HCT116 (cell line): ENCODE measurements around the gene FAM216B. TPM values are rescaled to one million over a fixed set of nuclear protein-coding genes. Genes with fewer than 3 reads are reported as not detected.

Experiments used
- ATAC-seq: fragments of 200-7000 bp; cut with Tn5 transposase; 2 replicates; pipeline ENCODE4 v1.9.1; 2020; ENCODE audit warnings: mild to moderate bottlenecking, moderate library complexity
- BruUV-seq: library from RNA; stranded (reverse); fragments of 400-500 nt; replicated peaks from 2 replicates; lab custom pipeline; 2021; lab: Mats Ljungman, UMichigan
- CTCF ChIA-PET: fragments of 300-600 bp; sonication (Branson Sonifier 250); formaldehyde crosslinking; loops from one replicate; lab custom pipeline; 2021; ENCODE audit warnings: antibody characterized with exemption; lab: Charles Lee
- POLR2A ChIA-PET: fragments of 300-600, 350-600 bp; sonication (Branson Sonifier 250); formaldehyde crosslinking; loops from one replicate; lab custom pipeline; 2021; ENCODE audit warnings: antibody characterized with exemption; lab: Charles Lee
- RAD21 ChIA-PET, 2 experiments: fragments of 300-600 bp; sonication (Branson Sonifier 250); formaldehyde crosslinking; loops; one replicate each; lab custom pipeline; 2023; ENCODE audit warnings: low total read pairs in 2 of 2; ENCODE audit not compliant: uncharacterized antibody in 2 of 2, unreplicated experiment in 2 of 2, low non-redundant PET in 1 of 2; lab: Charles Lee
- DNase-seq: peaks from one replicate; pipeline ENCODE4 v3.0.0-alpha.2; 2010; ENCODE audit warnings: low read depth, low spot score
- H2AFZ ChIP-seq: fragments of 200-600 bp; shearing (Covaris generic), sonication (generic); 2 replicates; pipeline ENCODE4 v1.6.1; 2017; ENCODE audit warnings: low read depth, mixed run types, mixed read lengths, antibody characterized with exemption, low read length; ENCODE audit not compliant: poor library complexity, severe bottlenecking
- H3K27ac ChIP-seq: 2 replicates; pipeline ENCODE4 v1.5.1; 2012; ENCODE audit warnings: low read depth, low read length
- H3K27me3 ChIP-seq: fragments of 200-600 bp; sonication (generic); 2 replicates; pipeline ENCODE4 v1.6.1; 2016; ENCODE audit warnings: mixed run types, low read length, mixed read lengths; ENCODE audit not compliant: insufficient read depth
- H3K36me3 ChIP-seq, 2 experiments: fragments of 200-500 bp in 1 of 2; fragments of 200-600 bp in 1 of 2; sonication (Bioruptor generic) in 1 of 2; sonication (generic) in 1 of 2; 2 replicates each; pipeline versions ENCODE4 v1.5.1 to v1.6.1; 2014 to 2016; ENCODE audit warnings: low read length in 2 of 2, inconsistent platforms in 1 of 2, mixed read lengths in 1 of 2, mixed run types in 1 of 2; ENCODE audit not compliant: insufficient read depth in 2 of 2, control insufficient read depth in 1 of 2
- H3K4me1 ChIP-seq, 2 experiments: fragments of 200-600 bp in 1 of 2; sonication (generic) in 1 of 2; 2 replicates each; pipeline versions ENCODE4 v1.5.1 to v1.6.1; 2012 to 2017; ENCODE audit warnings: low read length in 2 of 2, inconsistent platforms in 1 of 2, mild to moderate bottlenecking in 1 of 2, mixed read lengths in 1 of 2, mixed run types in 1 of 2, moderate library complexity in 1 of 2; ENCODE audit not compliant: insufficient read depth in 2 of 2, control insufficient read depth in 1 of 2
- H3K4me2 ChIP-seq: fragments of 200-600 bp; sonication (generic); 2 replicates; pipeline ENCODE4 v1.6.1; 2017; ENCODE audit warnings: mixed run types, low read length, mixed read lengths
- H3K4me3 ChIP-seq, 2 experiments: fragments of 200-600 bp in 1 of 2; sonication (generic) in 1 of 2; replicated peaks in 1 of 2; 2 replicates each; pipeline ENCODE4 v1.5.1; 2011 to 2016; ENCODE audit warnings: low read length in 2 of 2, control low read depth in 1 of 2, low read depth in 1 of 2, mild to moderate bottlenecking in 1 of 2, mixed read lengths in 1 of 2, mixed run types in 1 of 2
- H3K79me2 ChIP-seq: fragments of 200-600 bp; sonication (generic); 2 replicates; pipeline ENCODE4 v1.6.1; 2017; ENCODE audit warnings: mild to moderate bottlenecking, mixed run types, low read length, moderate library complexity, mixed read lengths; ENCODE audit not compliant: insufficient read depth
- H3K9ac ChIP-seq: fragments of 200-600 bp; sonication (generic); 2 replicates; pipeline ENCODE4 v1.6.1; 2016; ENCODE audit warnings: low read length, mixed read lengths
- H3K9me2 ChIP-seq: fragments of 200-600 bp; sonication (generic), shearing (Covaris generic); 2 replicates; pipeline ENCODE4 v1.6.1; 2017; ENCODE audit warnings: mixed run types, mild to moderate bottlenecking, moderate library complexity; ENCODE audit not compliant: insufficient read depth
- H3K9me3 ChIP-seq, 2 experiments: fragments of 200-500 bp in 1 of 2; fragments of 200-600 bp in 1 of 2; sonication (Bioruptor generic) in 1 of 2; sonication (generic) in 1 of 2; 2 replicates each; pipeline ENCODE4 v1.6.1; 2014 to 2017; ENCODE audit warnings: low read length in 2 of 2, mixed read lengths in 2 of 2, inconsistent platforms in 1 of 2, low read depth in 1 of 2, mild to moderate bottlenecking in 1 of 2, mixed run types in 1 of 2, moderate library complexity in 1 of 2; ENCODE audit not compliant: control insufficient read depth in 1 of 2, insufficient read depth in 1 of 2
- H4K20me1 ChIP-seq: fragments of 200-600 bp; sonication (generic), shearing (Covaris generic); 2 replicates; pipeline ENCODE4 v1.6.1; 2017; ENCODE audit warnings: mixed run types, mild to moderate bottlenecking, moderate library complexity; ENCODE audit not compliant: insufficient read depth
- ATF3 ChIP-seq: IDR thresholded peaks from 2 replicates; pipeline ENCODE4 v1.6.1; 2012
- CBX3 ChIP-seq: IDR thresholded peaks from 2 replicates; pipeline ENCODE4 v1.6.1; 2012; ENCODE audit warnings: low read depth
- CEBPB ChIP-seq: IDR thresholded peaks from 2 replicates; pipeline ENCODE4 v1.6.1; 2012; ENCODE audit warnings: low read depth
- CTCF ChIP-seq, 3 experiments: fragments of 200-600 bp in 1 of 3; sonication (generic) in 1 of 3; IDR thresholded peaks in 2 of 3; conservative IDR thresholded peaks in 1 of 3; 2 replicates each; pipeline ENCODE4 v1.5.1; 2012 to 2017; ENCODE audit warnings: low read depth in 2 of 3, low read length in 2 of 3, antibody characterized with exemption in 1 of 3, borderline replicate concordance in 1 of 3, control low read depth in 1 of 3, mild to moderate bottlenecking in 1 of 3, mixed read lengths in 1 of 3, mixed run types in 1 of 3, moderate library complexity in 1 of 3; ENCODE audit not compliant: insufficient read depth in 1 of 3
- ELF1 ChIP-seq: IDR thresholded peaks from 2 replicates; pipeline ENCODE4 v1.6.1; 2012; ENCODE audit warnings: low read depth, borderline replicate concordance
- EZH2 ChIP-seq: fragments of 200-600 bp; sonication (generic); IDR thresholded peaks from 2 replicates; pipeline ENCODE4 v1.6.1; 2017; ENCODE audit warnings: antibody characterized with exemption, mixed run types
- EZH2phosphoT487 ChIP-seq: fragments of 200-600 bp; IDR thresholded peaks from 2 replicates; pipeline ENCODE4 v1.6.1; 2018; ENCODE audit warnings: antibody characterized with exemption, borderline replicate concordance
- FOSL1 ChIP-seq: IDR thresholded peaks from 2 replicates; pipeline ENCODE4 v1.6.1; 2012; ENCODE audit warnings: low read depth
- JUND ChIP-seq: IDR thresholded peaks from 2 replicates; pipeline ENCODE4 v1.6.1; 2012
- POLR2AphosphoS5 ChIP-seq: IDR thresholded peaks from 2 replicates; pipeline ENCODE4 v1.6.1; 2011; ENCODE audit warnings: mild to moderate bottlenecking, low read depth, low read length, moderate library complexity
- REST ChIP-seq: IDR thresholded peaks from 2 replicates; pipeline ENCODE4 v1.6.1; 2012; ENCODE audit warnings: low read depth
- SP1 ChIP-seq: IDR thresholded peaks from 2 replicates; pipeline ENCODE4 v1.6.1; 2012; ENCODE audit warnings: low read depth
- SRF ChIP-seq: IDR thresholded peaks from 2 replicates; pipeline ENCODE4 v1.6.1; 2012; ENCODE audit warnings: low read depth
- TCF7L2 ChIP-seq: IDR thresholded peaks from 2 replicates; pipeline ENCODE4 v1.7.0; 2011; ENCODE audit warnings: borderline replicate concordance, inconsistent platforms; ENCODE audit not compliant: insufficient read depth, insufficient read length; ENCODE audit errors: extremely low read depth
- YY1 ChIP-seq: IDR thresholded peaks from 2 replicates; pipeline ENCODE4 v1.6.1; 2011; ENCODE audit warnings: low read length, low read depth, moderate library complexity, mild to moderate bottlenecking; ENCODE audit not compliant: insufficient replicate concordance; ENCODE audit errors: extremely low read depth
- ZBTB33 ChIP-seq: IDR thresholded peaks from 2 replicates; pipeline ENCODE4 v1.6.1; 2011; ENCODE audit warnings: mild to moderate bottlenecking, low read length, moderate library complexity; ENCODE audit not compliant: insufficient replicate concordance; ENCODE audit errors: extremely low read depth
- ZFX ChIP-seq: fragments of 450-650 bp; IDR thresholded peaks from 2 replicates; pipeline ENCODE4 v1.6.1; 2017
- ZNF274 ChIP-seq: fragments of 200-500 bp; sonication (Bioruptor generic); IDR thresholded peaks from 2 replicates; pipeline ENCODE4 v1.6.1; 2014; ENCODE audit warnings: mild to moderate bottlenecking, low read depth, low read length, inconsistent platforms
- intact Hi-C: fragments of 100-400 bp; cut with micrococcal nuclease; formaldehyde crosslinking; loops from 2 replicates; pipeline ENCODE4 v1.10.0; 2022
- total RNA-seq: library from RNA; stranded (reverse); gene quantifications from one replicate; pipeline ENCODE4 v1.2.1, GENCODE V29; 2021; ENCODE audit not compliant: unreplicated experiment

Gene FAM216B
- total RNA-seq, 1 experiment from 2014 or later = not detected

GRCh38 chr13:42752731-42753130 lies 28.7 kb upstream of the FAM216B start:
- Histone ChIP-seq H3K27ac (no peak overlapping the region), H3K4me3 (no peak overlapping the region), H3K79me2 (no peaks in the 10 kb centered on the region), H3K9ac (no peak overlapping the region), H3K9me3 (no peaks in the 10 kb centered on the region), H3K9me2 (no peaks in the 10 kb centered on the region), H3K4me1 (no peaks in the 10 kb centered on the region), H3K36me3 (no peaks in the 10 kb centered on the region), H3K27me3 (0 out of 2 replicates have a peak, but pooled peaks cover 3% of the 10 kb centered on the region), H2AFZ (no peak overlapping the region), H3K4me2 (no peak overlapping the region), H4K20me1 (no peaks in the 10 kb centered on the region)
- ChIA-PET CTCF (no interaction called here), POLR2A (no interaction called here), RAD21 (no interaction called here)
- no TSS peak for BruUV-seq
- no peak for TF ChIP-seq POLR2AphosphoS5
- TF ChIP-seq ATF3 = no peak
- TF ChIP-seq CBX3 = no peak
- TF ChIP-seq YY1 = no peak
- no peak for TF ChIP-seq CTCF (IDR thresholded peaks at IDR 0.05 in 2 of 3, conservative IDR thresholded peaks at IDR 0.05 in 1 of 3; ENCODE audit: borderline replicate concordance in 1 of 3, insufficient read depth in 1 of 3, low read depth in 2 of 3, low read length in 2 of 3)
- TF ChIP-seq EZH2 = no peak
- no peak for TF ChIP-seq SP1
- no peak for TF ChIP-seq ZBTB33
- no peak for TF ChIP-seq CEBPB
- no peak for TF ChIP-seq REST
- TF ChIP-seq JUND = no peak
- TF ChIP-seq ZFX = no peak
- TF ChIP-seq ELF1 = no peak
- no peak for TF ChIP-seq ZNF274
- TF ChIP-seq TCF7L2 = no peak
- TF ChIP-seq FOSL1 = no peak
- TF ChIP-seq EZH2phosphoT487 = no peak
- TF ChIP-seq SRF = no peak
- intact Hi-C loops = no loop called here
- ATAC-seq (no peak), DNase-seq (no peak)
